GM13977 (cell line): ENCODE measurements around the gene TNFSF10.

Experiments
- DNase-seq: peaks from one replicate; pipeline ENCODE4 v3.0.0; 2012; ENCODE audit warnings: low spot score
- CTCF ChIP-seq: IDR thresholded peaks from 2 replicates; pipeline ENCODE4 v1.5.1; 2012; ENCODE audit warnings: mild to moderate bottlenecking, control low read depth; ENCODE audit not compliant: insufficient read depth; ENCODE audit errors: extremely low read depth, missing control alignments
- in situ Hi-C: fragments of 300-500 bp; cut with MboI; formaldehyde crosslinking; loops from one replicate; pipeline ENCODE4 v1.12.0; 2022; ENCODE audit warnings: low sequenced_read_pairs, low pct_unique_long_range_greater_than_20kb, mixed read lengths, inconsistent platforms; ENCODE audit not compliant: unreplicated experiment

TNFSF10 gene

GRCh38 chr3:172544404-172544803, 21.2 kb upstream of the TNFSF10 start:
- no peak for TF ChIP-seq CTCF
- DNase-seq: no peak
- in situ Hi-C loops: no loop called here

GRCh38 chr3:172543884-172544283, 20.7 kb upstream of the TNFSF10 start:
- no peak for DNase-seq
- TF ChIP-seq CTCF: no peak
- in situ Hi-C loops: no loop called here

- in situ Hi-C loops: no loop called here
These were observed 20.2 kb upstream of the TNFSF10 start for GRCh38 chr3:172543419-172543818.

GRCh38 chr3:172542999-172543398, 19.8 kb upstream of the TNFSF10 start:
- no peak for DNase-seq
- in situ Hi-C loops: no loop called here
- TF ChIP-seq CTCF: no peak

More at GRCh38 chr3:172543419-172543818, 20.2 kb upstream of the TNFSF10 start:
- no peak for DNase-seq
- TF ChIP-seq CTCF: no peak

- DNase-seq: no peak
- no peak for TF ChIP-seq CTCF
- in situ Hi-C loops: no loop called here
These were observed 18.8 kb upstream of the TNFSF10 start for GRCh38 chr3:172541945-172542488.

GRCh38 chr3:172540049-172540448, 16.8 kb upstream of the TNFSF10 start:
- no peak for DNase-seq

More at GRCh38 chr3:172540049-172540448, 16.8 kb upstream of the TNFSF10 start:
- in situ Hi-C loops: no loop called here
- no peak for TF ChIP-seq CTCF
